ENCODE results near the gene ZNF358.

GRCh38 chr19:7482584-7483439, 33.1 kb upstream of the ZNF358 start:
- TF ChIP-seq CTCF (IDR thresholded peaks at IDR 0.05) (no peak), POLR2A (IDR thresholded peaks at IDR 0.05) (no peak)
